IMR-90 (cell line): ENCODE measurements around the gene ZNF764. TPM values are rescaled to one million over a fixed set of nuclear protein-coding genes. Genes with fewer than 3 reads are reported as not detected.
A peak's percentile ranks its signal among the peaks of the same experiment; 100 is the strongest.
"Not testable (repeated sequence)": the region's sequence is repeated elsewhere in the genome, so short reads cannot be mapped to it uniquely, and the experiment has no call there.

Experiments used
- ATAC-seq: fragments of 200-7000 bp; cut with Tn5 transposase; 2 replicates; pipeline ENCODE4 v1.9.1; 2020; ENCODE audit warnings: low read depth, mild to moderate bottlenecking, moderate library complexity
- BruUV-seq: library from RNA; stranded (reverse); fragments of 400-500 nt; replicated peaks from 2 replicates; lab custom pipeline; 2021; lab: Mats Ljungman, UMichigan
- CTCF ChIA-PET: fragments of 300-600 bp; formaldehyde crosslinking; extraction: SDS; loops from one replicate; lab custom pipeline; 2021; ENCODE audit warnings: antibody characterized with exemption; lab: Yijun Ruan, JAX
- POLR2A ChIA-PET: fragments of 300-600 bp; sonication (Branson Sonifier 250); formaldehyde crosslinking; loops from one replicate; lab custom pipeline; 2022; ENCODE audit warnings: antibody characterized with exemption; ENCODE audit not compliant: unreplicated experiment; lab: Charles Lee
- DNase-seq: peaks from one replicate; pipeline ENCODE4 v3.0.0; 2013
- H2AFZ ChIP-seq: replicated peaks from 2 replicates; pipeline ENCODE3; 2013; ENCODE audit warnings: low read length, mild to moderate bottlenecking; ENCODE audit not compliant: poor library complexity
- H2AK5ac ChIP-seq: 2 replicates; pipeline ENCODE4 v1.6.1; 2013; ENCODE audit warnings: low read depth, low read length, inconsistent platforms
- H2AK9ac ChIP-seq: replicated peaks from 2 replicates; pipeline ENCODE3; 2013; ENCODE audit warnings: mild to moderate bottlenecking, low read depth, low read length, moderate library complexity; ENCODE audit not compliant: poor library complexity
- H2BK120ac ChIP-seq: 2 replicates; pipeline ENCODE4 v1.6.1; 2013; ENCODE audit warnings: low read depth, low read length, inconsistent platforms
- H2BK15ac ChIP-seq: 3 replicates; pipeline ENCODE4 v1.6.1; 2013; ENCODE audit warnings: low read depth, low read length, inconsistent platforms
- H2BK20ac ChIP-seq: 2 replicates; pipeline ENCODE4 v1.6.1; 2013; ENCODE audit warnings: low read depth, mild to moderate bottlenecking, inconsistent platforms, low read length, moderate library complexity
- H2BK5ac ChIP-seq: 2 replicates; pipeline ENCODE4 v1.6.1; 2013; ENCODE audit warnings: mild to moderate bottlenecking, low read depth, low read length, inconsistent platforms; ENCODE audit not compliant: poor library complexity, severe bottlenecking
- H3K14ac ChIP-seq: replicated peaks from 2 replicates; pipeline ENCODE4 v1.6.1; 2013; ENCODE audit warnings: low read depth, low read length, inconsistent platforms
- H3K18ac ChIP-seq: 2 replicates; pipeline ENCODE4 v1.6.1; 2013; ENCODE audit warnings: low read depth, low read length, control low read depth
- H3K23ac ChIP-seq: 2 replicates; pipeline ENCODE4 v1.6.1; 2013; ENCODE audit warnings: low read depth, low read length, inconsistent platforms
- H3K27ac ChIP-seq: 2 replicates; pipeline ENCODE4 v1.5.1; 2013; ENCODE audit warnings: mild to moderate bottlenecking, control low read depth, low read length; ENCODE audit not compliant: insufficient read depth
- H3K27me3 ChIP-seq: 2 replicates; pipeline ENCODE4 v1.6.1; 2013; ENCODE audit warnings: low read length; ENCODE audit not compliant: control insufficient read depth, insufficient read depth
- H3K36me3 ChIP-seq: 2 replicates; pipeline ENCODE4 v1.6.1; 2013; ENCODE audit warnings: low read length, mixed read lengths; ENCODE audit not compliant: control insufficient read depth, insufficient read depth
- H3K4ac ChIP-seq: 2 replicates; pipeline ENCODE4 v1.6.1; 2013; ENCODE audit warnings: low read depth, low read length, inconsistent platforms
- H3K4me1 ChIP-seq: 2 replicates; pipeline ENCODE4 v1.6.1; 2013; ENCODE audit warnings: low read length, mixed read lengths; ENCODE audit not compliant: control insufficient read depth, insufficient read depth
- H3K4me2 ChIP-seq: 2 replicates; pipeline ENCODE4 v1.6.1; 2013; ENCODE audit warnings: low read depth, mild to moderate bottlenecking, control low read depth, low read length, moderate library complexity
- H3K4me3 ChIP-seq: 2 replicates; pipeline ENCODE4 v1.5.1; 2013; ENCODE audit warnings: low read depth, mild to moderate bottlenecking, control low read depth, low read length, moderate library complexity; ENCODE audit not compliant: insufficient read depth
- H3K56ac ChIP-seq: 2 replicates; pipeline ENCODE4 v1.6.1; 2013; ENCODE audit warnings: low read length, inconsistent platforms; ENCODE audit not compliant: insufficient read depth; ENCODE audit errors: extremely low read depth
- H3K79me1 ChIP-seq, 2 experiments: 2 replicates each; pipeline ENCODE4 v1.6.1; 2013; ENCODE audit warnings: low read length in 2 of 2, inconsistent platforms in 1 of 2, low read depth in 1 of 2
- H3K9ac ChIP-seq: 2 replicates; pipeline ENCODE4 v1.6.1; 2013; ENCODE audit warnings: low read depth, low read length, control low read depth
- H3K9me1 ChIP-seq: 2 replicates; pipeline ENCODE4 v1.6.1; 2013; ENCODE audit warnings: low read length, inconsistent platforms; ENCODE audit not compliant: insufficient read depth
- H3K9me3 ChIP-seq: 2 replicates; pipeline ENCODE4 v1.6.1; 2013; ENCODE audit warnings: low read length; ENCODE audit not compliant: control insufficient read depth, insufficient read depth
- H4K20me1 ChIP-seq: 2 replicates; pipeline ENCODE4 v1.6.1; 2013; ENCODE audit warnings: low read length, inconsistent platforms; ENCODE audit not compliant: insufficient read depth
- H4K5ac ChIP-seq: 2 replicates; pipeline ENCODE4 v1.6.1; 2013; ENCODE audit warnings: mild to moderate bottlenecking, low read depth, low read length, control low read depth
- H4K8ac ChIP-seq, 2 experiments: 2 replicates each; pipeline ENCODE4 v1.6.1; 2013; ENCODE audit warnings: low read depth in 2 of 2, low read length in 2 of 2, control low read depth in 1 of 2, inconsistent platforms in 1 of 2
- H4K91ac ChIP-seq: 2 replicates; pipeline ENCODE4 v1.6.1; 2013; ENCODE audit warnings: low read depth, low read length, inconsistent platforms; ENCODE audit not compliant: insufficient read depth
- FOS ChIP-seq: fragments of 150-350 bp; IDR thresholded peaks from 2 replicates; pipeline ENCODE4 v1.6.1; 2016; ENCODE audit warnings: low read depth, low read length
- MAFK ChIP-seq: IDR thresholded peaks from 2 replicates; pipeline ENCODE4 v1.6.1; 2012; ENCODE audit warnings: low read depth, low read length, improper control_type of control experiment
- POLR2A ChIP-seq: IDR thresholded peaks from 2 replicates; pipeline ENCODE4 v1.6.1; 2012; ENCODE audit warnings: mild to moderate bottlenecking, low read depth, low read length
- WGBS, 2 experiments: methylation state at CpG; one replicate each; pipeline versions ENCODE4 v1.1.5 to v1.1.7; 2013; ENCODE audit warnings: missing lambda C conversion rate in 2 of 2; ENCODE audit not compliant: insufficient read length in 1 of 2; ENCODE audit errors: extremely low coverage in 2 of 2; 5-methylcytosine and 5-hydroxymethylcytosine counted together
- dilution Hi-C: fragments of 300-500 bp; cut with HindIII; formaldehyde crosslinking; loops from one replicate; pipeline ENCODE4 v1.14.3; 2018; ENCODE audit warnings: low sequenced_read_pairs; ENCODE audit not compliant: unreplicated experiment
- in situ Hi-C: fragments of 300-500 bp; cut with MboI; formaldehyde crosslinking; loops from 3 replicates; pipeline ENCODE4 v1.14.3; 2019; ENCODE audit warnings: low sequenced_read_pairs, inconsistent platforms, mixed read lengths
- intact Hi-C: fragments of 100-400 bp; cut with micrococcal nuclease; formaldehyde crosslinking; loops from 2 replicates; pipeline ENCODE4 v1.10.0; 2022
- polyA plus RNA-seq, 3 experiments: library from polyadenylated mRNA; depleted of rRNA; stranded (reverse); fragments of >200 nt; gene quantifications; 2 replicates each; pipeline ENCODE4 v1.2.3, GENCODE V29; 2012; ENCODE audit warnings: low replicate concordance in 1 of 3
- total RNA-seq: library from RNA; depleted of rRNA; stranded (reverse); fragments of >200 nt; gene quantifications from 2 replicates; pipeline ENCODE4 v1.2.3, GENCODE V29; 2012

Gene ZNF764
- total and polyA plus RNA-seq, 2 of the 4 experiments (the other 2 are of a cell fraction), result 2.2 to 4.6 TPM

DNA sequence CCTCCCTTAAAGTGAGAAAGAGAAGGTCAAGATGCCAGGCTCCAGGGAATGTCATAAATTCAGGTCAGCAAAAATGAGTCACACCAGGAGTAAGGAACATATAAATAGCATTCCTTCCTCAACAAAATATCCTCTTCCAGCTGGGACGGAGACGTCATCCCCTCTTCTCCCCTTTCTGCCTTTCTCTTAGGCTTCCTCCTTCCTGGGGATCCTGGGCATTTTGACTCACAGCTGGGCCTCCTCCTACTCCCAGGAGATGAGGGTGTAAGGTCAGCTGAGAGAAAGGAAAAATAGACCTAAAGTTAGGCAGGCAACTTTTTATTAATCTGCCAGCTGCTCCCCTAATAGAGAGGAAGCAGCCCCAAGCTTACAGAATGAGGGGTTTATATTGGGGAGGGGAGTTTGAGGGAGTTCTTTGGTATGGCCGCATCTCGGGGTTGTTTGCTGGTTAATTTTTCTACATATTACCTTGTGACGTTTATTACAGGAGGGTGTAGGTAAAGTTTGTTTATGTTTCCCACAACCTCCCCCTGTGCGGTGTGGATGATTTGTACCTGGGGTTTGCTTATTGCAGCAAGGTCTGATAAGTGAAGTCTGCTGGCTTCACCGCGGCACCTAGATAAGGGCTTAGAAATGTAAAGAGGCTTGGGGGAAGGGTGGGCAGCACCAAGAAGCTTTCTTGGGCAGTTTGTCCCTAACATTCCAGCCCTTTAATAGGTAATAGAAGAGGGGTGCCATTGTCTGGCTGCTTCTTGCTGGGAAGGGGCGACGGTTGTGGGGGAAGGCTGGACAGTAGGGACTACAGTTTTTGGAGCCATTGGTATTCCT lies 16.5 kb downstream of the ZNF764 start:
- peak overlapping the region; percentile 25; the same call in 1 of the 2 replicates for H3K4ac ChIP-seq
- no peaks in the 10 kb centered on the region for H3K9me3 ChIP-seq
- H4K8ac ChIP-seq, result peak overlapping the region in 1 of 2 experiments; percentile 61; a peak in 1 of 4 replicates
- in situ Hi-C loops, result no loop called here
- peak overlapping the region; percentile 6; the same call in 1 of the 2 replicates for H3K14ac ChIP-seq
- WGBS, 2 experiments, result 71% methylated on average over 2 of the region's 10 CpGs; no CpG with 5 or more reads in 1 of the 2 experiments
- dilution Hi-C loops, result no loop called here
- no peaks in the 10 kb centered on the region for H4K20me1 ChIP-seq
- no TSS peak for BruUV-seq
- H2BK120ac ChIP-seq, result peak overlapping the region; percentile 2; the same call in 1 of the 2 replicates
- DNase-seq, result peak; percentile 82
- peak; percentile 98 for ATAC-seq
- H3K9me1 ChIP-seq, result 0 out of 2 replicates have a peak, but pooled peaks cover 3% of the 10 kb centered on the region
- peaks cover 0 to 3% of the 10 kb centered on the region in 2 experiments; a peak in 1 of 4 replicates for H3K79me1 ChIP-seq
- ChIA-PET POLR2A (no interaction called here), CTCF (no interaction called here)
- no peak overlapping the region; the same call in 1 of the 2 replicates for H4K91ac ChIP-seq
- H3K4me2 ChIP-seq, result peak overlapping the region; percentile 57; the same call in 1 of the 2 replicates
- no peak overlapping the region for H2AK9ac ChIP-seq
- peak overlapping the region; percentile 77 for H2AFZ ChIP-seq
- no peak overlapping the region for H3K23ac ChIP-seq
- H3K27me3 ChIP-seq, result no peaks in the 10 kb centered on the region
- TF ChIP-seq MAFK, result peak; percentile 42; the same call in 1 of the 2 replicates
- TF ChIP-seq FOS, result peak; percentile 48; the same call in 1 of the 2 replicates
- no peak for TF ChIP-seq POLR2A
- H2BK20ac ChIP-seq, result no peak overlapping the region
- no peaks in the 10 kb centered on the region for H3K36me3 ChIP-seq
- no peak overlapping the region for H3K4me3 ChIP-seq
- peaks cover 10% of the 10 kb centered on the region; the same call in 1 of the 2 replicates for H3K4me1 ChIP-seq
- H3K9ac ChIP-seq, result no peak overlapping the region
- peak overlapping the region; percentile 38 for H4K5ac ChIP-seq
- H2AK5ac ChIP-seq, result peak overlapping the region; percentile 36
- intact Hi-C loops, result loop anchor here (1.0 kb wide), 1 partner anchor 27 kb away; no protein-coding TSS in a partner anchor
- peak overlapping the region; percentile 27; the same call in 1 of the 2 replicates for H3K18ac ChIP-seq
- no peak overlapping the region for H3K56ac ChIP-seq
- peak overlapping the region; percentile 27 for H2BK5ac ChIP-seq
- H3K27ac ChIP-seq, result peak overlapping the region; percentile 38; the same call in 1 of the 2 replicates
- no peak overlapping the region for H2BK15ac ChIP-seq

DNA sequence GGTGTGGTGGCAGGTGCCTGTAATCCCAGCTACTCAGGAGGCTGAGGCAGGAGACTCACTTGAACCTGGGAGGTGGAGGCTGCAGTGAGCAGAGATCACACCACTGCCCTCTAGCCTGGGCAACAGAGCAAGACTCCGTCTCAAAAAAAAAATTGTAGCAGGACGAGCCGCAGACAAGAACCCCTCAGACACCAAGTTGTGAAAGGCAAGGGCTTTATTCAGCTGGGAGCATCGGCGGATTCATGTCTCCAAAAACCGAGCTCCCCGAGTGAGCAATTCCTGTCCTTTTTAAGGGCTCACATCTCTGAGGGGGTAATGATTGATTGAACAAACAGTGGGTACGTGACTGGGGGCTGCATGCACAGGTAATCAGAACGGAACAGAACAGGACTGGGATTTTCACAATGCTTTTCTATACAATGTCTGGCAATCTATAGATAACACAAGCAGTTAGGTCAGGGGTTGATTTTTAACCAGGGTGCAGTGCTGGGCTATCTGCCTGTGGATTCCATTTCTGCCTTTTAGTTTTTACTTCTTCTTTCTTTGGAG lies 17.2 kb downstream of the ZNF764 start:
- H4K91ac ChIP-seq, H3K4ac ChIP-seq, CTCF ChIA-PET, H3K56ac ChIP-seq, intact Hi-C loops, BruUV-seq, H3K27me3 ChIP-seq, H3K9me1 ChIP-seq, in situ Hi-C loops, H3K14ac ChIP-seq, H3K23ac ChIP-seq, H2BK120ac ChIP-seq, H2BK5ac ChIP-seq, H3K4me3 ChIP-seq, H2AK9ac ChIP-seq, H3K79me1 ChIP-seq, POLR2A ChIA-PET, H4K5ac ChIP-seq, dilution Hi-C loops, H2BK15ac ChIP-seq, H2BK20ac ChIP-seq, H3K36me3 ChIP-seq, H4K20me1 ChIP-seq, H2AK5ac ChIP-seq, DNase-seq, H3K9ac ChIP-seq, H2AFZ ChIP-seq, H3K4me2 ChIP-seq, H3K9me3 ChIP-seq: not testable (repeated sequence)
- WGBS, 2 experiments, result 58% methylated on average over 5 of the region's 9 CpGs; no CpG with 5 or more reads in 1 of the 2 experiments
- Histone ChIP-seq H3K4me1 (peaks cover 11% of the 10 kb centered on the region), H4K8ac (peak overlapping the region in 1 of 2 experiments; percentile 27; a peak in 1 of 4 replicates), H3K27ac (peak overlapping the region; percentile 27; the same call in 1 of the 2 replicates), H3K18ac (0 out of 2 replicates have a peak overlapping the region, but pooled peaks have one; percentile 20)
- ATAC-seq, result peak; percentile 44
